ENCODE data around the gene ATP5F1C.
"Not testable (repeated sequence)": the region's sequence is repeated elsewhere in the genome, so short reads cannot be mapped to it uniquely, and the experiment has no call there.

ATP5F1C gene

DNA sequence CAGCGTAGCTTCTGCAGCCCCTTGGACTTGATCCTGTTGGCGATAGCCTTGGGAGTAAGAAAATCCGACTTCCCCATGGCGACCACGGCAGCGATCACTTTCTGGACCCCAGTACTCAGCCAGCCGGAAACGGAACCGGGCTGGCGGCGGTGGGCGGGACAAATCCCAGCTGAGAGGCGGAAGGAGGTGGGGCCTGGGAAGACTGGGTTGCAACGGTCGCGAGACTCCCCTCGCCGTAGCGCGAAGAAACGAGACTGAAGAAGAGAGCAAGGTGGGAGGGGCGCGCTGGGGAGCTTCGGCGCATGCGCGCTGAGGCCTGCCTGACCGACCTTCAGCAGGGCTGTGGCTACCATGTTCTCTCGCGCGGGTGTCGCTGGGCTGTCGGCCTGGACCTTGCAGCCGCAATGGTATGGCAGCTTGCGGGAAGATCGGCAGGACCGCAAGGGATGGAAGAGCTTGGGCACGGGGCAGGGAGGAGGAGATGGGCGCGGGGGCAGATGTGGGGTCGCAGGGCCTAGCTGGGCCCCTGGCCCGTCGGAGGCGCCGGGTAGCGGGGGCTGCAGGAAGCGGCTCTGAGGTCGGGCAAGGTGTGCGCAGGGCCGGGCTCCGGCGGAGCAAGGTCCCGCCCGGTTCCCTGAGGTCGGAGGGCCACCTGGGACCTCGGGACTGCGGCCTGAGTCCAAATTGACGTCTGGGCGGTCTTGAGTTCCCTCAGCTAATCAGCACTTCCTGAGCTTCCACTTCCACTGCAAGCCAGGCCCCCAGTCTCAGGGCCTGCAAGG lies at the start of gene ATP5F1C, which contains the start of gene KIN:
TSS of gene ATP5F1C (plus strand) at position 321 of the 782 bp plus-strand sequence. CDS start at position 352, 31 bp downstream.
TSS of gene KIN (minus strand) at position 137 of the 782 bp plus-strand sequence. CDS start at position 77, 60 bp downstream.
- peak; percentile 95 to 97 for DNase-seq

DNA sequence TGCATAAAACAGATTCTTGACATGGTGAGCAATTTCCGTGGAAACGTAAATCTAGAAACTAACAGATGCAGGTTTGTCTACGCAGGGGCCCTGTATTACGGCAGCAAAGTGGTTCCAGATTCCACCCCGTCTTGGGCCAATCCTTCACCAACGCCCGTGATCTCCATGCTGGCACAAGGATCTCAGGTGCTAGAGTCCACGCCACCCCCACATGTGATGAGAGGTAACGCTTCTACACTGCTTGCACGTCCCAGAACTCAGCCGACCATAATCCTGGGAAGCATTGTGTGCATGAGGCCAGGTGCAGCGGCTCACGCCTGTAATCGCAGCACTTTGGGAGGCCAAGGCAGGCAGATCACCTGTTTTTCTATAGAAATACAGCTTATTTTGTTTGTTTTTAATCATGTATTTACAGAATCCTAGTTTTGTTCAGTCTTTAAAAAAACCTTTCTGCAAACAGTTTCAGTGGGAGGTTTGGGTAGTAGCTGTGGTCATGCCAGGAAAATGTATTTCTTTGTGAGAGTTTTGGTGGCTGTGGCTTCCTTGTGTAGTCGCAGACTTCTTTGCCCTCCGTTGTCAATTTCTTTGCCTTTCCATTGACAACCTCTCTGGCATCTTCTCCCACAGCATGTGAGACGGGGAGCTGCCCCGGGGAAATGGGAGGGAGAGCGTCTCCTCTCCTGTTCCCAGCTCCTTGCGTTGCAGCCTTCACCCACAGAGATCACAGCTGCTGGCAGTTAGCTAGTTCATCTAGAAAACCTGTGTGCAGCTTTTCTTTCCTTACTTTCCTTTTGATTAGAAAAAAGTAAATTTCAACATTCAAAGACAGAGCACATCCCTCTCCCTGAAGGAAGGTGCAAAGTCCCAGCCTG lies 49.2 kb upstream of the ATP5F1C start:
- no peak for DNase-seq

DNA sequence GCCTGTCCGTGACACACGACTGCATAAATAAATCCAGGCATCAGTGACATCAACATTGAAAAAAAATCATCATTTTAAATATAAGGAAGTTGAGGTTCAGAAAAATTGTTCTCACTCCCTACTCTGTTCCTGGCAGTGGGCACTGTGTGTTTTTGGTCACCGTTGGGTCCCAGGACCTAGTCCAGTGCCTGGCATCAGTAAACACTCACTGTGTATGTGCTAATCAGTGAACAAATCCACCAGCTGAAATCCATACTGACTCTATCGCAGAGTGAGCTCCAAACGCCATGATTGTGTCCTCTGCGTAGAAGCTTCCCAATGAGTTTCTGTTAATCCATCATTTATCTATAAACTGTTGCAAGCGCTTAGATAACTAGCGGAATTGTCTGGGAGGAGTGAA lies 43.7 kb upstream of the ATP5F1C start:
- DNase-seq, result no peak

GRCh38 chr10:7748637-7749036 lies 39.3 kb upstream of the ATP5F1C start:
- not testable (repeated sequence) for DNase-seq

- no peak for DNase-seq
These were observed 37.8 kb upstream of the ATP5F1C start for GRCh38 chr10:7750222-7750621.

DNA sequence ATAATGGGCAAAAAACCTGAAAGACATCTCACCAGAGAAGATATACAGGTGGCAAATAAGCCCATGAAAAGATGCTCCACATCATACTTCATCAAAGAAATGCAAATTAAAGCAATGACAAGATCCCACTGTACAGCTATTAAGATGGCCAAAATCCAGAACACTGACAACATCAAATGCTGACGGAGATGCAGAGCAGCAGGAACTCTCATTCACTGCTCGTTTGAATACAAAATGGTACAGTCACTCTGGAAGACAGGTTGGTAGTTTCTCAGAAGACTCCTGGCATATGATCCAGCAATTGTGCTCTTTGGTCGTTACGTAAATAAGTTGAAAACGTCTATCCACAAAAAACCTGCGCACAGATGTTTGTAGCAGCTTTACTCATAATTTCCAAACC lies 35.7 kb upstream of the ATP5F1C start:
- DNase-seq, result no peak

DNA sequence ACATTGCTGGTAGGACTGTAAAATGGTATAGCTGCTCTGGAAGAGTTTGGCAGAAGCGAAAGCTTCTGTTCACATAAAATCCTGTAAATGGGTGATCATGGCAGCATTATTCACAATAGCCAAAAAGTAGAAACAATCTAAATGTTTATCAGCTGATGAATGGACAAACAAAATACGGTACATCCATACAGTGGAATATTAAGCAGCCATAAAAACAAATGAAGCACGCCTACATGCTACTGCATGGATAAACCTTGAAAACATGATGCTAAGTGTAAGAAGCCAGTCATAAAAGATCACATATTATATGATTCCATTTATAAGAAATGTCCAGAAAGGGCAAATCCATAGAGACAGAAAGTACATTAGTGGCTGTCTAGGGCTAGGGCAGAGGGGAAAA lies 32.9 kb upstream of the ATP5F1C start:
- no peak for DNase-seq

- DNase-seq, result no peak
These were observed 31.5 kb upstream of the ATP5F1C start for GRCh38 chr10:7756360-7756992.

DNA sequence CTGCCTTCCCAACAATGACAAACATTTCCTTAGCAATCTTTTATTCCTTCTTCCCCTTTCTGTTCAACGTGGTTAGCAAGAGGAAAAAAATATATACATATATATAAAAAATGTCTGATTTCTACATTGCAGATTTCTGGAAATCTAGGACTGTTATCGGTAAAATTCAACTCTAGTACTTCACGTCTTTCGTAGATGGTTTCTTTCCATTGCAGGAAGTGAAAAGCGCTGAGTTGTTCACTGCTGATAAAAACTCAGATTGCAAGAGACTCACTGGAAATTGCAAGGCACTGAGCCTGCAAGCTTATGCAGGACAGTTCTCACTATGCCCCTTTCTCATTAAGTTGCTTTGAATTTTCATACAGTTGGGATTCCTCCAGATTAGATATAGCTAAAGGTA lies 24.0 kb upstream of the ATP5F1C start:
- DNase-seq, result no peak

DNA sequence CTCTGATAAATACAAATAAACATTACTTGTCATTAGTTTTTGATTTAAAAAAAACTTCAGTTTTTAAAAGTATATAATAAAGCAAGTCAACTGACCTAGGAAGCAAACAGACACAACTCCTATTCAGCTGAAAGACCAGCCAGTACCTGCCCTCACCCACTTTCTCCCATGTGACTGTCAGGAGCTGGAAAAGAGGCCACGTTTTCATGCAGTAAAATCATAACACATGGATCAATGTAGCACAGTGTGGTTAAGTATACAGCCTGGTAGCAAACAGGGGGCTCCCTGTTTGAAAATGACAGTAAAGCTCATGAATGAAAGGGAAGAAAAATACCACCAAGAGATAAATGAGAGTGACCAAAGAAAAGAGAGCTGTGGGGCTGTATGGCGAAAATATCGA lies 21.7 kb upstream of the ATP5F1C start:
- DNase-seq, result no peak

GRCh38 chr10:7767209-7767608 lies 20.8 kb upstream of the ATP5F1C start:
- no peak for DNase-seq

GRCh38 chr10:7768417-7768816 lies 19.6 kb upstream of the ATP5F1C start:
- DNase-seq, result no peak

GRCh38 chr10:7773845-7774801 lies 13.9 kb upstream of the ATP5F1C start:
- no peak for DNase-seq

DNA sequence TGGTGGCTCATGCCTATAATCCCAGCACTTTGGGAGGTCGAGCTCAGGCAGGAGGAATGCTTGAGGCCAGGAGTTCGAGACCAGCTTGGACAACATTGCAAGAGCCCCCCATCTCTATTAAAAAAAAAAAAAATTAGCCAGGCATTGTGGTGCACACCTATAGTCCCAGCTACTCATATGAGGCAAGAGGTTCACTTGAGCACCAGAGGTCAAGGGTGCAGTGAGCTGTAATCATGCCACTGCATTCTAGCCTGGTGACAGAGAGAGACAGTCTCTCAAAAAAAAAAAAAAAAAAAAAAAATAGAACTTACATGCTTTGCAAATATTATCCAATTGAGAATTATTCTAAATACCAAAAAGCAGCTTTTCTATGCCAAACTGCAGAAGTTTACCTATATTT lies 11.2 kb upstream of the ATP5F1C start:
- no peak for DNase-seq

- not testable (repeated sequence) for DNase-seq
These were observed 5.8 kb upstream of the ATP5F1C start for GRCh38 chr10:7782194-7782593.

DNA sequence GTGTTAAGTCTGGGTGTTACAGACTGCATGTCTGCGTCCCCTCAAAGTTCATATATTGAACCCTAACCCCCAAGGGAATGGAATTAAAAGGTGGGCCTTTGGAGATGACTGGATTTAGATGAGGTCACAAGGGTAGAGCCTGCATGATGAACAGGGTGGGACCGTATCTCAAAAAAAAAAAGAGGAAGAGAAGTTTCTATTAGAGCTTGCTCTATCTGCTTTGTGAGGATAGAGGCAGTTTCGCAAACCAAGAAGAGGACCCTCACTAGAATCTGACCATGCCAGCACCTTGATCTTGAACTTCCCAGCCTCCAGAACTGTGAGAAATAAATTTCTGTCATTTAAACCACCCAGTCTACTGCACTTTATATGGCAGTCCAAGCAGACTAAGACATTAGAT lies 1.5 kb upstream of the ATP5F1C start:
- no peak for DNase-seq

GRCh38 chr10:7787150-7787856 lies 674 bp upstream of the ATP5F1C start:
- DNase-seq, result no peak

DNA sequence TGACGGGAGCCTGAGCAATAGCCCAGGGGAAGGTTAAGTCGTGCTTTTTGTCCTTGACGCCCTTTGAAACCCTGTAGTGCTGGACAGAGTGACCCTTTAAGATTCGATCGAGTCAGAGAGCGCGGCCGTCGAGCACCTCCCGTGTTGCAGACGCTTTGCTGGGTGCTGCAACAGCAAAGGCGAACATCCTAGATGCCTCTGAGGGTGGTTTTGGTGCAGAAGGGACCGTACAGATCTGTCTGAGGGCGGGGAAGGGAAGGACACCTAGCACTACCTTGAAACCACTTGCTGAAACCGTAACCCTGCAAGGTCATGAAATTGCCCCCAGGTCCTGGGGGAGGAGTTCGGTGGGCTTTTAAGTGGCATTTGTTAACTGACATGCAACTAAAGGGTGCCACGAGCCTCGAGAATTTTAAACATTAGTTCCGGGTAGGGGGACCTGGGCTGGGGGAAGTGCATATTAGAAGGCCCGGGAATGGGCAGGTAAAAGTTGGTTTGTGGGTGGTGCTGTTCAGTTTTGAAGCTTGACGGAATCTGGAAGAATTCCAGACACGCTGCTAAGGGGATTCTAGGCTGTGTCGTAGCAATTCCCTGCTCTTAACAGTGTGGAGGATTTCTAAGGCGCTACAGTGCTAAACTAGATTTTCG lies 786 bp downstream of the ATP5F1C start:
- DNase-seq, result no peak

GRCh38 chr10:7789390-7789789 lies 1.4 kb downstream of the ATP5F1C start:
- DNase-seq, result no peak

DNA sequence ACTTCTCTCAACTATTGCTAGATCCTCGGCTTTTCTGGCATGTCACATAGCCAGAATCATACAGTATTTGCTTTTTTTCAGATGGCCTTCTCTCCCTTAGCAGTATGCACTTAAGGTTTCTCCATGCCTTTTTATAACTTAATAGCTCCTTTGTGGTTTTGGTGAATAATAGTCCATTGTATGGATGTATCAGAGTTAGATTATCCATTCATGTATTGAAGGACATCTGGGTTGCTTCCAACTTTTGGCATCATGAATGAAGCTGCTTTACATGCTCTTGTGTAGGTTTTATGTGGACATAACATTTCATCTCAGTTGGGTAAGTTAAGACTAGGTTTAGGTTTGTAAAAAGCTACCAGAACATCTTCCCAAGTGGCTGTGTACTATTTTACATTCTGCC lies 4.6 kb downstream of the ATP5F1C start:
- DNase-seq, result no peak

Data from stimulated activated CD4-positive, alpha-beta T cell treated with anti-CD3 and anti-CD28 coated beads, Interleukin-4, amount 100 ng/mL, for 4 hours (primary cell).